ENCODE measurements around the gene BEND4. TPM values are rescaled to one million over a fixed set of nuclear protein-coding genes. Genes with fewer than 3 reads are reported as not detected.

Gene BEND4
- 0.28 TPM for polyA plus RNA-seq (2012; ENCODE audit: insufficient read length, low read depth)

DNA sequence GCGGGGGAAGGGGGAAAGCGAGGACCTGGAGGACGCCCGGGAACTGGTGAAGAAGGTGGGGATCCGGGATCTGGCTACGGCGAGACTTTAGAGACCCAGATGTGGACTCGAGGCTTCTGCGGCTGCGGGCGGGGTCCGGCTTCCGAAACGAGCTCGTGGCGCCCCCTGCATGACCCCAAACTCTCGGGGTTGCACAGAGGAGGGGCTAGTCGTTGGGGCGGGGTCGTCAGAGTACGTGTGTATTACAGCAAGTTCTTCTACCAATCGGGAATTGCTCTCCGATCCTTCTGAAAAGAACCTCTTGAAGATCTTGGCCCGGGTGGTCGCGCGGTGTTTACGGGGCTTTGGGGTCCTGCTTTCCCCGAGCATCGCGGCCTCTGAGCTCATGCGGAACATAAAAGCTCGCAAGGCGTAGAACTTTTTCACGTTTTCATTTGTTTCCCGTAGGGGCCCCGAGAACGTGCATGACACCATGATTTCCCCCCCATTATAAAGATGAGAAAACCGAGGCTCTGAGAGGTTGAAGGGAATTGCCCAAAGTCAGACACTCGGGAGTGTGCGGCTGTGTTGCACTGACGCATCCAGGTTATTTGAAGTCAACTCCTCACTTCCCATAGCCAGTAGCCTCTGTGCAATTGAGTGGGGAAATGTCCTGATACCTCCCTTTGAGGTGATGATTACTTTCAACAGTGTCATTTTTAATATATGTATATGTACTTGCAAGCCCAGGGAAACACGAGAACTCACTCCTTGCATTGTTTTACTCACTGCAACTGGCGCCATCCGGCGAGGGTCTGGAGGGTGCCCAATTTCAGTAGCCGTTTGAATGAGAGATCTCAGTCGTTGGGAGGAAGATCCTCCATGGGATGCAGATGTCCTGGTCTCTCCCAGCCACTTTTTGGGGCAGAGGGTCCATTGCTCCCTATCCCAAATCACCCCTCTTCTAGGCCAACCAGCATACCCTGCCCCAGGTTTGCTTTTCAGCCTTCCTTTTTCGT, at the start of gene BEND4:
BEND4 (minus strand) TSS at position 149 of the 998 bp plus-strand sequence. CDS start 512 bp downstream, outside the sequence.
- no peak for TF ChIP-seq FOXP2 (optimal IDR thresholded peaks at IDR 0.05; ENCODE audit: borderline replicate concordance, extremely low read depth, extremely low read length, insufficient read depth)
- TF ChIP-seq SIN3A (IDR thresholded peaks at IDR 0.05; ENCODE audit: borderline replicate concordance, insufficient read depth, low read length): no peak
- no peak for TF ChIP-seq TAF1 (IDR thresholded peaks at IDR 0.05; ENCODE audit: borderline replicate concordance, insufficient read depth, low read length)
- TF ChIP-seq, protein P1, sequence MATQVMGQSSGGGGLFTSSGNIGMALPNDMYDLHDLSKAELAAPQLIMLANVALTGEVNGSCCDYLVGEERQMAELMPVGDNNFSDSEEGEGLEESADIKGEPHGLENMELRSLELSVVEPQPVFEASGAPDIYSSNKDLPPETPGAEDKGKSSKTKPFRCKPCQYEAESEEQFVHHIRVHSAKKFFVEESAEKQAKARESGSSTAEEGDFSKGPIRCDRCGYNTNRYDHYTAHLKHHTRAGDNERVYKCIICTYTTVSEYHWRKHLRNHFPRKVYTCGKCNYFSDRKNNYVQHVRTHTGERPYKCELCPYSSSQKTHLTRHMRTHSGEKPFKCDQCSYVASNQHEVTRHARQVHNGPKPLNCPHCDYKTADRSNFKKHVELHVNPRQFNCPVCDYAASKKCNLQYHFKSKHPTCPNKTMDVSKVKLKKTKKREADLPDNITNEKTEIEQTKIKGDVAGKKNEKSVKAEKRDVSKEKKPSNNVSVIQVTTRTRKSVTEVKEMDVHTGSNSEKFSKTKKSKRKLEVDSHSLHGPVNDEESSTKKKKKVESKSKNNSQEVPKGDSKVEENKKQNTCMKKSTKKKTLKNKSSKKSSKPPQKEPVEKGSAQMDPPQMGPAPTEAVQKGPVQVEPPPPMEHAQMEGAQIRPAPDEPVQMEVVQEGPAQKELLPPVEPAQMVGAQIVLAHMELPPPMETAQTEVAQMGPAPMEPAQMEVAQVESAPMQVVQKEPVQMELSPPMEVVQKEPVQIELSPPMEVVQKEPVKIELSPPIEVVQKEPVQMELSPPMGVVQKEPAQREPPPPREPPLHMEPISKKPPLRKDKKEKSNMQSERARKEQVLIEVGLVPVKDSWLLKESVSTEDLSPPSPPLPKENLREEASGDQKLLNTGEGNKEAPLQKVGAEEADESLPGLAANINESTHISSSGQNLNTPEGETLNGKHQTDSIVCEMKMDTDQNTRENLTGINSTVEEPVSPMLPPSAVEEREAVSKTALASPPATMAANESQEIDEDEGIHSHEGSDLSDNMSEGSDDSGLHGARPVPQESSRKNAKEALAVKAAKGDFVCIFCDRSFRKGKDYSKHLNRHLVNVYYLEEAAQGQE (IDR thresholded peaks at IDR 0.05; ENCODE audit: insufficient read depth in 1 of 2, low read depth in 2 of 2, low read length in 2 of 2): no peak
- no peak for TF ChIP-seq POLR2AphosphoS5 (IDR thresholded peaks at IDR 0.05; ENCODE audit: low read depth, low read length)

DNA sequence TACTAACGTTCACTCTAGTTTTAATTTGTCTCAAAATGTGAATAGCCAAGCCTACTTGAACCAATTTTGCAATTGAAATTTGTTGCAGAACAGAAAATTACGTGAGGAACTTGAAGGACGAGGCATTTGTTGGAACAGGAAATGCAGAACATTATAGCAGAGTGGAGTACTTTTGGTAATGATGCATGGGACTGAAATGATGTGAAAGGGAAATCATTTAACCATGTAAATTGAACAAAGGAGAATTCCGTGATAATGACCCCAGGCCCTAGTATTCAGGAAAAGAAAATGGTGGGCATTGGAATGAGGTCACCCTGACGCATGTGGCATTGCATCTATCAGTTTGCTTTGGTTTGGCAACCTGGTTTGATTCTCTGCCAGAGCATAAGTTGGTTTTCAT, 44.9 kb upstream of the BEND4 start:
- TF ChIP-seq, protein P1 (IDR thresholded peaks at IDR 0.05; ENCODE audit: insufficient read depth in 1 of 2, low read depth in 2 of 2, low read length in 2 of 2): no peak
- no peak for TF ChIP-seq FOXP2 (optimal IDR thresholded peaks at IDR 0.05; ENCODE audit: borderline replicate concordance, extremely low read depth, extremely low read length, insufficient read depth)
- no peak for TF ChIP-seq POLR2AphosphoS5 (IDR thresholded peaks at IDR 0.05; ENCODE audit: low read depth, low read length)
- TF ChIP-seq TAF1 (IDR thresholded peaks at IDR 0.05; ENCODE audit: borderline replicate concordance, insufficient read depth, low read length): no peak
- TF ChIP-seq SIN3A (IDR thresholded peaks at IDR 0.05; ENCODE audit: borderline replicate concordance, insufficient read depth, low read length): no peak

DNA sequence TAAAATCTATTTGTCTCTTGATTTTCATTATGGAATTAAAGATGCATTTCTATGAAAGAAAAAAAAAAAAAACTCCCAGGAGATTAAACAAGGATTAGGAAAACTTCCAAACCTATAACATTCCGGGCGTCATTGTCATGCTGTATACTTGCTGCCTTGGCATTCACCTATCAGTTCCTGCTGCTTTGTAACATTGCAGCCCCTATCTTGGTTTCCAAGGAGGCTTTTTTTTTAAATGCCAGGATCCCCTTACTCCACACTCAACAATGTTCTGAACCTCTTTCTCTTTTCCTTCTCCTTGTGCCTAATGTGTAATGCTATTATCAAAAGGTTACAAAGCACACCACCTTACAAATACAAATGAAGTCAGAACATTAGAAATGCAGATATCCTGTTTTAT, 20.5 kb upstream of the BEND4 start:
- TF ChIP-seq SIN3A (IDR thresholded peaks at IDR 0.05; ENCODE audit: borderline replicate concordance, insufficient read depth, low read length) (no peak), POLR2AphosphoS5 (IDR thresholded peaks at IDR 0.05; ENCODE audit: low read depth, low read length) (no peak), TAF1 (IDR thresholded peaks at IDR 0.05; ENCODE audit: borderline replicate concordance, insufficient read depth, low read length) (no peak), FOXP2 (optimal IDR thresholded peaks at IDR 0.05; ENCODE audit: borderline replicate concordance, extremely low read depth, extremely low read length, insufficient read depth) (no peak)
- TF ChIP-seq, protein P1 (IDR thresholded peaks at IDR 0.05; ENCODE audit: insufficient read depth in 1 of 2, low read depth in 2 of 2, low read length in 2 of 2): no peak

DNA sequence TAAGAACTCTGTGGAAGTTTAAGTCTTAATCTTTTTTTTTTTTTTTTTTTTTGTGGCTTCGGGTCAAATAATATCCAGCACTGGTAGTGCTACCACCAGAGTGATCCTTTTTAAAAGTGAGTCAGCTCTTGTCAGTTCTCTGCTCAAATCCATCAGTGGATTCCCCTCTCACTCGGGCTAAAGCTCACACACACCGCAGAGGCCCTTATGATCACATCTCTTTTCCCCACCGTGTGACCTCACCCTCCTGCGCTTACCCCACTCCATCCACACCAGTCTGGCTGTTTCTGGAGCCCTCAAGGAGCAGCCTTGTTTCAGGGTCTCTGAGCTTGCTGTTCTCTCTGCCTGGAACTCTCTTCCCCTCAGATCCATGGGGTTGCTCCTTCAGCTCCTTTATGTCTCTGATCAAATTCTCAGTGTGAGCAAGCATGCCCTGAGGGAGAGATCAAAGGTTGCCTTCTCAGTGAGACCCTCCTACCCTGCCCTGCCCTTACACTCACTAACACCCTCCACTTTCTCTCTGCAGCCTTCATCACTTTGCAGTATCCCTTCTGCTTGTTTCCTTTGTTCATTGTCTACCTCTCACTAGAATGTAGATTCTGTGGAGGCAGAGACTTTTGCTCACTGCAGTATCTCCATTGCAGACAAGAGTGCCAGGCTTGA, 19.8 kb upstream of the BEND4 start:
- TF ChIP-seq FOXP2 (optimal IDR thresholded peaks at IDR 0.05; ENCODE audit: borderline replicate concordance, extremely low read depth, extremely low read length, insufficient read depth): no peak
- TF ChIP-seq, protein P1 (IDR thresholded peaks at IDR 0.05; ENCODE audit: insufficient read depth in 1 of 2, low read depth in 2 of 2, low read length in 2 of 2): no peak
- no peak for TF ChIP-seq TAF1 (IDR thresholded peaks at IDR 0.05; ENCODE audit: borderline replicate concordance, insufficient read depth, low read length)
- TF ChIP-seq SIN3A (IDR thresholded peaks at IDR 0.05; ENCODE audit: borderline replicate concordance, insufficient read depth, low read length): no peak
- no peak for TF ChIP-seq POLR2AphosphoS5 (IDR thresholded peaks at IDR 0.05; ENCODE audit: low read depth, low read length)

Data from PFSK-1 (cell line).